Endothelial cell of umbilical vein (primary cell): Measurements from ENCODE around the gene ARHGAP21. TPM values are rescaled to one million over a fixed set of nuclear protein-coding genes. Genes with fewer than 3 reads are reported as not detected.
"Not testable (repeated sequence)": the region's sequence is repeated elsewhere in the genome, so short reads cannot be mapped to it uniquely, and the experiment has no call there.

Source experiments
- BruUV-seq: library from RNA; stranded (reverse); fragments of 400-500 nt; replicated peaks from 2 replicates; lab custom pipeline; 2021; lab: Mats Ljungman, UMichigan
- CTCF ChIA-PET: fragments of 300-600, 350-600 bp; sonication (Branson Sonifier 250); formaldehyde crosslinking; loops from one replicate; lab custom pipeline; 2021; ENCODE audit warnings: antibody characterized with exemption, inconsistent platforms; lab: Charles Lee
- POLR2A ChIA-PET: fragments of 300-600, 350-600 bp; sonication (Branson Sonifier 250); formaldehyde crosslinking; loops from one replicate; lab custom pipeline; 2021; ENCODE audit warnings: antibody characterized with exemption, inconsistent platforms; lab: Charles Lee
- DNase-seq: peaks from one replicate; pipeline ENCODE4 v3.0.0-alpha.2; 2011; ENCODE audit warnings: low read depth, low spot score
- FAIRE-seq: peaks from 2 replicates; lab custom pipeline; 2011; peaks lifted over from hg19 to GRCh38; lab: Jason Lieb, UNC
- H2AFZ ChIP-seq: 2 replicates; pipeline ENCODE4 v1.6.0; 2012; ENCODE audit warnings: low read depth, low read length, control low read depth, inconsistent platforms
- H3K27ac ChIP-seq: 2 replicates; pipeline ENCODE4 v1.5.1; 2011; ENCODE audit warnings: low read depth, mild to moderate bottlenecking, control low read depth, low read length, moderate library complexity; ENCODE audit not compliant: insufficient read depth
- H3K27me3 ChIP-seq, 2 experiments: 2 replicates each; pipeline versions ENCODE4 v1.6.0 to v1.6.1; 2011; ENCODE audit warnings: low read length in 2 of 2, mixed read lengths in 1 of 2; ENCODE audit not compliant: control insufficient read depth in 2 of 2, insufficient read depth in 2 of 2
- H3K36me3 ChIP-seq, 2 experiments: 2 replicates in 1 of 2; 3 replicates in 1 of 2; pipeline ENCODE4 v1.5.1; 2011; ENCODE audit warnings: low read length in 2 of 2, mild to moderate bottlenecking in 1 of 2, moderate library complexity in 1 of 2; ENCODE audit not compliant: control insufficient read depth in 2 of 2, insufficient read depth in 2 of 2; ENCODE audit errors: extremely low read depth in 1 of 2
- H3K4me1 ChIP-seq: 3 replicates; pipeline ENCODE4 v1.5.1; 2011; ENCODE audit warnings: mild to moderate bottlenecking, low read length; ENCODE audit not compliant: control insufficient read depth, insufficient read depth; ENCODE audit errors: extremely low read depth
- H3K4me2 ChIP-seq: 2 replicates; pipeline ENCODE4 v1.6.1; 2011; ENCODE audit warnings: low read length, control low read depth, mixed read lengths; ENCODE audit not compliant: insufficient read depth
- H3K4me3 ChIP-seq, 3 experiments: fragments of 200-600 bp in 1 of 3; sonication (generic), shearing (Covaris generic) in 1 of 3; replicated peaks in 1 of 3; 2 replicates each; pipeline ENCODE4 v1.5.1; 2011 to 2016; ENCODE audit warnings: control low read depth in 3 of 3, low read length in 3 of 3, mild to moderate bottlenecking in 2 of 3, inconsistent platforms in 1 of 3, low read depth in 1 of 3, moderate library complexity in 1 of 3; ENCODE audit not compliant: insufficient read depth in 1 of 3
- H3K79me2 ChIP-seq: 2 replicates; pipeline ENCODE4 v1.6.0; 2012; ENCODE audit warnings: low read length, inconsistent platforms; ENCODE audit not compliant: control insufficient read depth, insufficient read depth
- H3K9ac ChIP-seq: replicated peaks from 2 replicates; pipeline ENCODE3; 2011; ENCODE audit warnings: low read length, control low read depth; ENCODE audit not compliant: insufficient read depth; ENCODE audit errors: extremely low read depth
- H3K9me1 ChIP-seq: replicated peaks from 3 replicates; pipeline ENCODE4 v1.6.0; 2011; ENCODE audit warnings: mild to moderate bottlenecking, low read length; ENCODE audit not compliant: control insufficient read depth, insufficient read depth; ENCODE audit errors: extremely low read depth
- H3K9me3 ChIP-seq: replicated peaks from 2 replicates; pipeline ENCODE4 v1.5.1; 2012; ENCODE audit warnings: low read length, inconsistent platforms; ENCODE audit not compliant: control insufficient read depth, insufficient read depth
- H4K20me1 ChIP-seq: replicated peaks from 2 replicates; pipeline ENCODE3; 2011; ENCODE audit warnings: mild to moderate bottlenecking, low read length; ENCODE audit not compliant: control insufficient read depth, insufficient read depth; ENCODE audit errors: extremely low read depth
- MAX ChIP-seq: IDR thresholded peaks from 2 replicates; pipeline ENCODE4 v1.6.1; 2011; ENCODE audit not compliant: insufficient read depth, insufficient read length
- MYC ChIP-seq: IDR thresholded peaks from one replicate; pipeline ENCODE4 v1.6.1; 2011; ENCODE audit warnings: mild to moderate bottlenecking, low read depth, low read length
- POLR2AphosphoS5 ChIP-seq: IDR thresholded peaks from 2 replicates; pipeline ENCODE4 v1.6.1; 2012; ENCODE audit warnings: low read depth, mild to moderate bottlenecking, control low read depth, low read length, moderate library complexity; ENCODE audit not compliant: insufficient read depth
- dilution Hi-C: fragments of 300-500 bp; cut with MboI; formaldehyde crosslinking; loops from one replicate; pipeline ENCODE4 v1.15.0; 2019; ENCODE audit warnings: low sequenced_read_pairs; ENCODE audit not compliant: extremely low pct_ligation_motif_present
- intact Hi-C: fragments of 100-400 bp; cut with micrococcal nuclease; formaldehyde crosslinking; loops from one replicate; pipeline ENCODE4 v1.10.0; 2022
- polyA plus RNA-seq, 4 experiments: library from polyadenylated mRNA; depleted of rRNA in 3 of 4; stranded (reverse) in 3 of 4; unstranded in 1 of 4; fragments of >200 nt; gene quantifications; 2 replicates each; pipeline versions ENCODE4 v1.2.1 to v1.2.3, GENCODE V29; 2011 to 2012; ENCODE audit warnings: missing spikeins in 1 of 4
- total RNA-seq: library from RNA; stranded (reverse); gene quantifications from 2 replicates; pipeline ENCODE4 v1.2.3, GENCODE V29; 2021
- TF ChIP-seq, protein P1 (sequence below), 2 donors: IDR thresholded peaks; 1 replicate in 1 of 2; 2 replicates in 1 of 2; pipeline ENCODE4 v1.5.1; 2011; ENCODE audit warnings: low read length in 2 of 2, mild to moderate bottlenecking in 2 of 2, moderate library complexity in 2 of 2, control low read depth in 1 of 2, inconsistent platforms in 1 of 2, low read depth in 1 of 2; ENCODE audit not compliant: insufficient read depth in 1 of 2; ENCODE audit errors: extremely low read depth in 1 of 2

Gene ARHGAP21
- total and polyA plus RNA-seq, 2 donors (not counting 3 experiments of a cell fraction or from before 2014, with no cell fraction given), result 29.5 to 97.8 TPM

DNA sequence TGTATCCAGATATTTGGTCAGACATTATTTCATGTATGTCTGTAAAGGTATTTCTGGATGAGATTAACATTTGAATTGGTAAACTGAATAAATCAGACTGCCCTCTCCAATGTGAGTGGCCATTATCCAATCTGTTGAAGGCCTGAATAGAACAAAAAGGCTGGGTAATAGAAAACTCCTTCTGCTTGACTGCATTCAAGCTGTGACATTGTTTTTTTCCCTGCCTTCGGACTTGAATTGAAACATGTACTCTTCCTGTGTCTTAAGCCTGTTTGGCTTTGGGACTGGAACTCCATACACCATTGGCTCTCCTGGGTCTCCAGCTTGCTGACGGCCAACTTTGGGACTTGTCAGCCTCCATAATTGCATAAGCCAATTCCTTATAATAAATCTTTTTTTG lies 36.0 kb upstream of the ARHGAP21 start:
- Histone ChIP-seq H3K27ac (no peak overlapping the region), H3K4me3 (no peak overlapping the region), H2AFZ (no peak overlapping the region), H3K36me3 (no peaks in the 10 kb centered on the region), H3K4me2 (no peak overlapping the region), H3K9me1 (no peaks in the 10 kb centered on the region), H3K79me2 (no peaks in the 10 kb centered on the region), H3K9ac (no peak overlapping the region), H3K4me1 (peaks cover 2% of the 10 kb centered on the region), H4K20me1 (no peaks in the 10 kb centered on the region), H3K27me3 (peaks cover 0 to 2% of the 10 kb centered on the region in 2 experiments), H3K9me3 (no peaks in the 10 kb centered on the region)
- no peak for TF ChIP-seq MYC
- TF ChIP-seq POLR2AphosphoS5, result no peak
- TF ChIP-seq MAX, result no peak
- TF ChIP-seq, protein P1, sequence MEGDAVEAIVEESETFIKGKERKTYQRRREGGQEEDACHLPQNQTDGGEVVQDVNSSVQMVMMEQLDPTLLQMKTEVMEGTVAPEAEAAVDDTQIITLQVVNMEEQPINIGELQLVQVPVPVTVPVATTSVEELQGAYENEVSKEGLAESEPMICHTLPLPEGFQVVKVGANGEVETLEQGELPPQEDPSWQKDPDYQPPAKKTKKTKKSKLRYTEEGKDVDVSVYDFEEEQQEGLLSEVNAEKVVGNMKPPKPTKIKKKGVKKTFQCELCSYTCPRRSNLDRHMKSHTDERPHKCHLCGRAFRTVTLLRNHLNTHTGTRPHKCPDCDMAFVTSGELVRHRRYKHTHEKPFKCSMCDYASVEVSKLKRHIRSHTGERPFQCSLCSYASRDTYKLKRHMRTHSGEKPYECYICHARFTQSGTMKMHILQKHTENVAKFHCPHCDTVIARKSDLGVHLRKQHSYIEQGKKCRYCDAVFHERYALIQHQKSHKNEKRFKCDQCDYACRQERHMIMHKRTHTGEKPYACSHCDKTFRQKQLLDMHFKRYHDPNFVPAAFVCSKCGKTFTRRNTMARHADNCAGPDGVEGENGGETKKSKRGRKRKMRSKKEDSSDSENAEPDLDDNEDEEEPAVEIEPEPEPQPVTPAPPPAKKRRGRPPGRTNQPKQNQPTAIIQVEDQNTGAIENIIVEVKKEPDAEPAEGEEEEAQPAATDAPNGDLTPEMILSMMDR (IDR thresholded peaks at IDR 0.05; ENCODE audit: extremely low read depth in 1 of 2, insufficient read depth in 1 of 2, low read depth in 1 of 2, low read length in 2 of 2), result no peak
- DNase-seq (no peak), FAIRE-seq (no peak)
- dilution Hi-C loops, result no loop called here
- BruUV-seq, result no TSS peak
- ChIA-PET POLR2A (no interaction called here), CTCF (no interaction called here)
- intact Hi-C loops, result no loop called here

DNA sequence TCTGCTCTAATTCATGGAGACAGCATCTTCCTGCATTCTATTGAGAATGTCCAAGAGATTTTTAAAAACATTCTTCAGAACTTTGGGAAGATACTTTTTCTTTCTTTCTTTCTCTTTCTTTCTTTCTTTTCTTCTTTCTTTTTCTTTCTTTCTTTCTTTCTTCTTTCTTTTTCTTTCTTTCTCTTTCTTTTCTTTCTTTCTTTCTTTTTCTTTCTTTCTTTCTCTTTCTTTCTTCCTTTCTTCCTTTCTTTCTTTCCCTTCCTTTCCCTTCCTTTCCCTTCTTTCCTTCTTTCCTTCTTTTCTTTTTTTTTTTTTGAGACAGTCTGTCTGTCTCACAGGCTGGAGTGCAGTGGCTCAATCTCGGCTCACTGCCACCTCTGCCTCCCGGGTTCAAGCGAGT lies 34.6 kb upstream of the ARHGAP21 start:
- H3K4me1 ChIP-seq, H3K4me3 ChIP-seq, H3K9ac ChIP-seq, H3K4me2 ChIP-seq, H3K9me3 ChIP-seq, POLR2A ChIA-PET, BruUV-seq, H3K36me3 ChIP-seq, DNase-seq, H3K27me3 ChIP-seq, H3K79me2 ChIP-seq, CTCF ChIA-PET, H2AFZ ChIP-seq, H3K27ac ChIP-seq, H3K9me1 ChIP-seq, dilution Hi-C loops, H4K20me1 ChIP-seq, intact Hi-C loops: not testable (repeated sequence)
- FAIRE-seq, result peak; percentile 67
